Measurements from ENCODE around the gene GP1BA.

DNA sequence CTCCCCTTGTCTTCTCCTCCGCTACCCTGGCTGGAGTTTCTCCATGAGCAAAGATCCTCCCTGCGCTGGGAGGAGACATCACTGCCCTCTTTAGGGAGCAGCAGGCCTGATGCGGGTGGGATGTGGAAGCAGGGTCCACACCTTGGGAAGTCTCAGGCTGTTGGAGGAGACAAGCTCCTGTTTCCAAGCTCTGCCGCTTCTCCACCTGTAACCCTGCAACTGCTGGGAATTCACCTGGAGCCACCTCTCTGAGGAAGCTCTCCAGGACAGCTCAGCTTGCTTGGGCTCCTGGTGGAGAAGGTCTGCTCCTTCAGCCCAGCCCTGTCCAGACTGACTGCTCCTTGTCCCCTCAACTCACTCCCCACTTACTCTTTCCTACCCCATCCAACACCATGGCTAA lies 47.6 kb upstream of the GP1BA start:
- TF ChIP-seq EZH2 (IDR thresholded peaks at IDR 0.05; ENCODE audit: low read length, missing control alignments): no peak
- no peak for TF ChIP-seq CTCF (conservative IDR thresholded peaks at IDR 0.05 in 1 of 2, IDR thresholded peaks at IDR 0.05 in 1 of 2; ENCODE audit: low read depth in 1 of 2, low read length in 2 of 2)
